Fibroblast of lung (primary cell): ENCODE measurements around the gene GFPT2. TPM values are rescaled to one million over a fixed set of nuclear protein-coding genes. Genes with fewer than 3 reads are reported as not detected.

Experiments
- DNase-seq, 2 donors: peaks; one replicate each; pipeline versions ENCODE4 v3.0.0 to v3.0.0-alpha.2; 2010; ENCODE audit warnings: low read depth in 2 of 2
- H2AFZ ChIP-seq: 2 replicates; pipeline ENCODE4 v1.5.1; 2012; ENCODE audit warnings: low read length, control low read depth, inconsistent platforms
- H3K27ac ChIP-seq: 2 replicates; pipeline ENCODE4 v1.5.1; 2011; ENCODE audit warnings: low read length, control low read depth; ENCODE audit not compliant: insufficient read depth
- H3K27me3 ChIP-seq: 2 replicates; pipeline ENCODE4 v1.5.1; 2011; ENCODE audit warnings: mild to moderate bottlenecking, low read length; ENCODE audit not compliant: control insufficient read depth, insufficient read depth
- H3K36me3 ChIP-seq: 2 replicates; pipeline ENCODE4 v1.5.1; 2011; ENCODE audit warnings: low read length; ENCODE audit not compliant: control insufficient read depth, insufficient read depth
- H3K4me1 ChIP-seq: 2 replicates; pipeline ENCODE4 v1.5.1; 2011; ENCODE audit warnings: low read length; ENCODE audit not compliant: control insufficient read depth, insufficient read depth; ENCODE audit errors: extremely low read depth
- H3K4me2 ChIP-seq: 2 replicates; pipeline ENCODE4 v1.5.1; 2011; ENCODE audit warnings: low read length, control low read depth; ENCODE audit not compliant: insufficient read depth; ENCODE audit errors: extremely low read depth
- H3K4me3 ChIP-seq, 4 experiments: fragments of 200-600 bp in 1 of 4; sonication (generic) in 1 of 4; replicated peaks in 1 of 4; 2 replicates each; pipeline ENCODE4 v1.5.1; 2011 to 2016; ENCODE audit warnings: low read length in 4 of 4, low read depth in 3 of 4, mild to moderate bottlenecking in 3 of 4, control low read depth in 2 of 4, inconsistent platforms in 1 of 4, mixed read lengths in 1 of 4; ENCODE audit not compliant: insufficient read depth in 1 of 4; ENCODE audit errors: control extremely low read depth in 1 of 4
- H3K79me2 ChIP-seq: 2 replicates; pipeline ENCODE4 v1.5.1; 2012; ENCODE audit warnings: mild to moderate bottlenecking, low read length, inconsistent platforms; ENCODE audit not compliant: control insufficient read depth, insufficient read depth
- H3K9ac ChIP-seq: 2 replicates; pipeline ENCODE4 v1.5.1; 2011; ENCODE audit warnings: mild to moderate bottlenecking, low read length, control low read depth; ENCODE audit not compliant: insufficient read depth
- H3K9me3 ChIP-seq: 2 replicates; pipeline ENCODE4 v1.5.1; 2012; ENCODE audit warnings: low read depth, low read length; ENCODE audit not compliant: control insufficient read depth, insufficient read depth
- H4K20me1 ChIP-seq: 2 replicates; pipeline ENCODE4 v1.5.1; 2011; ENCODE audit warnings: low read length; ENCODE audit not compliant: control insufficient read depth, insufficient read depth; ENCODE audit errors: extremely low read depth
- CTCF ChIP-seq, 2 donors: IDR thresholded peaks in 1 of 2; conservative IDR thresholded peaks in 1 of 2; 1 replicate in 1 of 2; 2 replicates in 1 of 2; pipeline ENCODE4 v1.5.1; 2011 to 2012; ENCODE audit warnings: low read length in 2 of 2, control low read depth in 1 of 2, inconsistent platforms in 1 of 2, low read depth in 1 of 2, mild to moderate bottlenecking in 1 of 2
- EZH2 ChIP-seq: IDR thresholded peaks from 2 replicates; pipeline ENCODE4 v1.5.1; 2012; ENCODE audit warnings: low read length, control low read depth, mild to moderate bottlenecking; ENCODE audit errors: missing control alignments
- polyA plus RNA-seq, 2 donors: library from polyadenylated mRNA; depleted of rRNA in 1 of 2; stranded (reverse) in 1 of 2; unstranded in 1 of 2; fragments of >200 nt; gene quantifications; 2 replicates each; pipeline ENCODE4 v1.2.1, GENCODE V29; 2011 to 2012; ENCODE audit warnings: missing spikeins in 1 of 2
- total RNA-seq: library from RNA; depleted of rRNA; stranded (reverse); fragments of >200 nt; gene quantifications from 2 replicates; pipeline ENCODE4 v1.2.1, GENCODE V29; 2014

Gene GFPT2
- total and polyA plus RNA-seq, 2 donors (not counting 1 experiment from before 2014, with no cell fraction given), result 6.1 to 19.3 TPM

- no peak for DNase-seq
- H3K4me2 ChIP-seq, result no peak overlapping the region
- no peaks in the 10 kb centered on the region for H4K20me1 ChIP-seq
- H3K27me3 ChIP-seq, result no peaks in the 10 kb centered on the region
- no peaks in the 10 kb centered on the region for H3K9me3 ChIP-seq
- no peak overlapping the region for H3K9ac ChIP-seq
- no peaks in the 10 kb centered on the region for H3K36me3 ChIP-seq
- H3K79me2 ChIP-seq, result no peaks in the 10 kb centered on the region
- no peak overlapping the region for H2AFZ ChIP-seq
- H3K4me3 ChIP-seq, result no peak overlapping the region
- TF ChIP-seq EZH2 (no peak), CTCF (conservative IDR thresholded peaks at IDR 0.05 in 1 of 2, IDR thresholded peaks at IDR 0.05 in 1 of 2; ENCODE audit: low read depth in 1 of 2, low read length in 2 of 2) (no peak)
- no peaks in the 10 kb centered on the region for H3K4me1 ChIP-seq
- no peak overlapping the region for H3K27ac ChIP-seq
Measured at GRCh38 chr5:180365829-180366228, 12.7 kb upstream of the GFPT2 start.

GRCh38 chr5:180364306-180364856, 11.2 kb upstream of the GFPT2 start:
- Histone ChIP-seq H3K27me3 (no peaks in the 10 kb centered on the region), H3K9ac (no peak overlapping the region), H3K4me3 (no peak overlapping the region), H3K9me3 (no peaks in the 10 kb centered on the region), H3K4me2 (no peak overlapping the region), H3K36me3 (no peaks in the 10 kb centered on the region), H3K4me1 (no peaks in the 10 kb centered on the region), H2AFZ (no peak overlapping the region), H4K20me1 (no peaks in the 10 kb centered on the region), H3K79me2 (no peaks in the 10 kb centered on the region), H3K27ac (no peak overlapping the region)
- TF ChIP-seq EZH2 (no peak), CTCF (conservative IDR thresholded peaks at IDR 0.05 in 1 of 2, IDR thresholded peaks at IDR 0.05 in 1 of 2; ENCODE audit: low read depth in 1 of 2, low read length in 2 of 2) (no peak)
- no peak for DNase-seq

DNA sequence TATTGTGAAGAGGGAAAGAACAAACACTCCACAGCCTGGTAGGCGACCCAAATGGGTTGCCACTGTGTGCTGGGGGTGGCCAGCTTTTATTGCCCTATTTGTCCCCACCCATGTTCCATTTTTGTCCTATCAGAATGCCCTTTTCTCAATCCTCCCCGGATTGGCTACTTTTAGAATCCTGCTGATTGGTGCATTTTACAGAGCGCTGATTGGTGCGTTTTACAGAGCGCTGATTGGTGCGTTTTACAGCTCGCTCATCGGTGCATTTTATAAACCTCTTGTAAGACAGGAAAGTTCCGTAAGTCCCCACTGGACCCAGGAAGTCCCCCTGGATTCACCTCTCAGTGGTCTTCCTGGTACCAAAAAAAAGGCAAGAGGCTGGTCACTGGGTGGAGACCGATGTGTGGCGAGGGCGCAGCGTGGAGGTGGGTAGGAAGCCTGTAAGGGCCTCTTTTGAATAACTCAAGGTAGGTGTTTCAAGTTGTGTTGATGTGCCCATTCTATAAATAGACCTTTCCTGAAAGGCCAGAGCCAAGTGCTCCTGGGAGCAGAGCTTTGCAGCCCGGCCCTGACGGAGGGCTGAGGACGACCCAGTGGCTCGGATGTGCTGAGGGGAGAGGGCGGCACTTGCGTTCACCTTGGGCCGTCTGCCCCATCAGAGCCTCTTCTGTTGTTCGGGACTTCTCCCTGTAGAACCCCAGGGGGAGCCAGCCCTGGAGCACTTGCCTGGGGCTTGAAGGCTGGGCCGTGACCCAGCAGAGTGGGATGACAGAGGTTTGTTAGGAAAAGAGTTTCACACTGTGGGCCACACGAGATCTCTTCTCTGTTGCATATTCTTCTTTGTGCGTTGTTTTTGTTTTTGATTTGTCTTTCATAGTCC, 7.2 kb upstream of the GFPT2 start:
- TF ChIP-seq EZH2 (no peak), CTCF (conservative IDR thresholded peaks at IDR 0.05 in 1 of 2, IDR thresholded peaks at IDR 0.05 in 1 of 2; ENCODE audit: low read depth in 1 of 2, low read length in 2 of 2) (no peak)
- H3K4me3 ChIP-seq, result no peak overlapping the region
- H3K79me2 ChIP-seq, result no peaks in the 10 kb centered on the region
- no peaks in the 10 kb centered on the region for H4K20me1 ChIP-seq
- no peaks in the 10 kb centered on the region for H3K36me3 ChIP-seq
- no peak overlapping the region for H3K9ac ChIP-seq
- H3K27me3 ChIP-seq, result peaks cover 3% of the 10 kb centered on the region
- no peak for DNase-seq
- H3K4me2 ChIP-seq, result no peak overlapping the region
- H3K9me3 ChIP-seq, result no peaks in the 10 kb centered on the region
- H2AFZ ChIP-seq, result no peak overlapping the region
- no peak overlapping the region for H3K27ac ChIP-seq
- H3K4me1 ChIP-seq, result no peaks in the 10 kb centered on the region
